Fibroblast of lung (primary cell): ENCODE results near the gene GRIN2A. TPM values are rescaled to one million over a fixed set of nuclear protein-coding genes. Genes with fewer than 3 reads are reported as not detected.
A peak's percentile ranks its signal among the peaks of the same experiment; 100 is the strongest.

Experiments
- DNase-seq, 2 donors: peaks; one replicate each; pipeline versions ENCODE4 v3.0.0 to v3.0.0-alpha.2; 2010; ENCODE audit warnings: low read depth in 2 of 2
- H2AFZ ChIP-seq: 2 replicates; pipeline ENCODE4 v1.5.1; 2012; ENCODE audit warnings: low read length, control low read depth, inconsistent platforms
- H3K27ac ChIP-seq: 2 replicates; pipeline ENCODE4 v1.5.1; 2011; ENCODE audit warnings: low read length, control low read depth; ENCODE audit not compliant: insufficient read depth
- H3K27me3 ChIP-seq: 2 replicates; pipeline ENCODE4 v1.5.1; 2011; ENCODE audit warnings: mild to moderate bottlenecking, low read length; ENCODE audit not compliant: control insufficient read depth, insufficient read depth
- H3K36me3 ChIP-seq: 2 replicates; pipeline ENCODE4 v1.5.1; 2011; ENCODE audit warnings: low read length; ENCODE audit not compliant: control insufficient read depth, insufficient read depth
- H3K4me1 ChIP-seq: 2 replicates; pipeline ENCODE4 v1.5.1; 2011; ENCODE audit warnings: low read length; ENCODE audit not compliant: control insufficient read depth, insufficient read depth; ENCODE audit errors: extremely low read depth
- H3K4me2 ChIP-seq: 2 replicates; pipeline ENCODE4 v1.5.1; 2011; ENCODE audit warnings: low read length, control low read depth; ENCODE audit not compliant: insufficient read depth; ENCODE audit errors: extremely low read depth
- H3K4me3 ChIP-seq, 4 experiments: fragments of 200-600 bp in 1 of 4; sonication (generic) in 1 of 4; replicated peaks in 1 of 4; 2 replicates each; pipeline ENCODE4 v1.5.1; 2011 to 2016; ENCODE audit warnings: low read length in 4 of 4, low read depth in 3 of 4, mild to moderate bottlenecking in 3 of 4, control low read depth in 2 of 4, inconsistent platforms in 1 of 4, mixed read lengths in 1 of 4; ENCODE audit not compliant: insufficient read depth in 1 of 4; ENCODE audit errors: control extremely low read depth in 1 of 4
- H3K79me2 ChIP-seq: 2 replicates; pipeline ENCODE4 v1.5.1; 2012; ENCODE audit warnings: mild to moderate bottlenecking, low read length, inconsistent platforms; ENCODE audit not compliant: control insufficient read depth, insufficient read depth
- H3K9ac ChIP-seq: 2 replicates; pipeline ENCODE4 v1.5.1; 2011; ENCODE audit warnings: mild to moderate bottlenecking, low read length, control low read depth; ENCODE audit not compliant: insufficient read depth
- H3K9me3 ChIP-seq: 2 replicates; pipeline ENCODE4 v1.5.1; 2012; ENCODE audit warnings: low read depth, low read length; ENCODE audit not compliant: control insufficient read depth, insufficient read depth
- H4K20me1 ChIP-seq: 2 replicates; pipeline ENCODE4 v1.5.1; 2011; ENCODE audit warnings: low read length; ENCODE audit not compliant: control insufficient read depth, insufficient read depth; ENCODE audit errors: extremely low read depth
- EZH2 ChIP-seq: IDR thresholded peaks from 2 replicates; pipeline ENCODE4 v1.5.1; 2012; ENCODE audit warnings: low read length, control low read depth, mild to moderate bottlenecking; ENCODE audit errors: missing control alignments
- polyA plus RNA-seq, 2 donors: library from polyadenylated mRNA; depleted of rRNA in 1 of 2; stranded (reverse) in 1 of 2; unstranded in 1 of 2; fragments of >200 nt; gene quantifications; 2 replicates each; pipeline ENCODE4 v1.2.1, GENCODE V29; 2011 to 2012; ENCODE audit warnings: missing spikeins in 1 of 2
- total RNA-seq: library from RNA; depleted of rRNA; stranded (reverse); fragments of >200 nt; gene quantifications from 2 replicates; pipeline ENCODE4 v1.2.1, GENCODE V29; 2014
- TF ChIP-seq, protein P1 (sequence below), 2 donors: IDR thresholded peaks in 1 of 2; conservative IDR thresholded peaks in 1 of 2; 1 replicate in 1 of 2; 2 replicates in 1 of 2; pipeline ENCODE4 v1.5.1; 2011 to 2012; ENCODE audit warnings: low read length in 2 of 2, control low read depth in 1 of 2, inconsistent platforms in 1 of 2, low read depth in 1 of 2, mild to moderate bottlenecking in 1 of 2

GRIN2A gene
- total and polyA plus RNA-seq, 2 donors (not counting 1 experiment from before 2014, with no cell fraction given): 0.15 to 0.33 TPM

DNA sequence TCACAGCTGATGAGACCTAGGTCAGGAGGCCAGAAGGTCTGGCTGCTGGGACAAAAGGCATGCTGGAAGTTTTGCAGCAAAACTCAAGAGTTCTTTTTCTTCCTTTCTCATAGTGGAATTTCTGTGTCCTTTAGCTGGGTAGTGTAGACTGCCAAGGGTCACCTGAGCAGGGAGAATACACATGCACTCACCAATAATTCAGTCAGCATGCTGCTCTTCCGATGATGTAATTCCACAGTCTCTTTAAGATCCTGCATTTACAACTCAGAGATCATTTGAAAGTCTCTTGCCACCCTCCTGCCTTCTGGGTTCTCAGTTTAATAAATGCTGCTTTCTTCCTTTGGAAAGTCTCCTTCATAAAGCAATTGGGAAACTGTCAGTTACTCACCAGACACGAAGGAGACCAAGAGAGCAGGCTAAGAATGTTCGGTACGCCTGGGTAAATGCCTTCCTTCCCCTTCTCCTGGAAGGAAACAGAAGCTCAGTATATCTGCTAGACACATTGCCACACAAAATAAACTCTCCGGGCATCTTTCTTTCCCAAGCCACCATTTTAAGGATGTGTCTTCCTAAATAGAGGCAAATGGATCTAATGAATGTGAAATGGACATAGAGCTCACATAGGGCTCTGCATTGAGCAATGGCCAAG, 473.1 kb downstream of the GRIN2A start:
- Histone ChIP-seq H3K79me2 (no peaks in the 10 kb centered on the region), H3K36me3 (no peaks in the 10 kb centered on the region), H3K27me3 (no peaks in the 10 kb centered on the region), H3K4me1 (no peaks in the 10 kb centered on the region), H2AFZ (no peak overlapping the region), H3K9me3 (no peaks in the 10 kb centered on the region), H4K20me1 (no peaks in the 10 kb centered on the region), H3K4me2 (no peak overlapping the region), H3K9ac (no peak overlapping the region), H3K27ac (no peak overlapping the region), H3K4me3 (no peak overlapping the region)
- TF ChIP-seq, protein P1, sequence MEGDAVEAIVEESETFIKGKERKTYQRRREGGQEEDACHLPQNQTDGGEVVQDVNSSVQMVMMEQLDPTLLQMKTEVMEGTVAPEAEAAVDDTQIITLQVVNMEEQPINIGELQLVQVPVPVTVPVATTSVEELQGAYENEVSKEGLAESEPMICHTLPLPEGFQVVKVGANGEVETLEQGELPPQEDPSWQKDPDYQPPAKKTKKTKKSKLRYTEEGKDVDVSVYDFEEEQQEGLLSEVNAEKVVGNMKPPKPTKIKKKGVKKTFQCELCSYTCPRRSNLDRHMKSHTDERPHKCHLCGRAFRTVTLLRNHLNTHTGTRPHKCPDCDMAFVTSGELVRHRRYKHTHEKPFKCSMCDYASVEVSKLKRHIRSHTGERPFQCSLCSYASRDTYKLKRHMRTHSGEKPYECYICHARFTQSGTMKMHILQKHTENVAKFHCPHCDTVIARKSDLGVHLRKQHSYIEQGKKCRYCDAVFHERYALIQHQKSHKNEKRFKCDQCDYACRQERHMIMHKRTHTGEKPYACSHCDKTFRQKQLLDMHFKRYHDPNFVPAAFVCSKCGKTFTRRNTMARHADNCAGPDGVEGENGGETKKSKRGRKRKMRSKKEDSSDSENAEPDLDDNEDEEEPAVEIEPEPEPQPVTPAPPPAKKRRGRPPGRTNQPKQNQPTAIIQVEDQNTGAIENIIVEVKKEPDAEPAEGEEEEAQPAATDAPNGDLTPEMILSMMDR (conservative IDR thresholded peaks at IDR 0.05 in 1 of 2, IDR thresholded peaks at IDR 0.05 in 1 of 2; ENCODE audit: low read depth in 1 of 2, low read length in 2 of 2): no peak
- no peak for TF ChIP-seq EZH2
- no peak for DNase-seq

DNA sequence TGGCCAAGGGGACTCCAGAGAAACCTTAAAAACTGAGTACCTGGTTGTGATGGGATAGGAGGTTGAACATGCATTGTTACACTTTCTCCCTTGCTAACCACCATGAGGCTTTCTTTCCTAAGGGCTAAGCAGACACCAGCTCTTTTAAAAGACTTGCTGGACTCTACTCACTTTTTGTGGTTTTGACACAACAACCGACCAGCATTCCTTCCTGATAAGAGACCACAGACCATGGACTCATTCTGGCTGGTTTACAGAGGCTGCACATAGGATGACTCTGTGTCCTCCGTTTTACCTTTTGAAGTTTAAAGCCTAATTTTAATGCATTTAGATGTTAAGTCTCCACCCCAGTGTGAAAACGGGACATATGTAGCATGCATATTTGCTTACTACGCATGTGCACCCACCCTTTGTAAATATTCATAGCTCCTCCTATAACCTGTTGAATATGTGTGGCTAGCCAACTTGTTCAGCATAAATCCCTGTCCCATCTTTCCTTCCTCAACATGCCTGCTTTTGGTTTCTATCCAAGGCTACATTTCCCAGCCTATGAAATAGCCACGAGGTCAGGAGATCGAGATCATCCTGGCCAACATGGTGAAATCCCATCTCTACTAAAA, 475.9 kb downstream of the GRIN2A start:
- Histone ChIP-seq H3K4me1 (no peaks in the 10 kb centered on the region), H3K27me3 (no peaks in the 10 kb centered on the region), H4K20me1 (no peaks in the 10 kb centered on the region), H3K9me3 (no peaks in the 10 kb centered on the region), H3K36me3 (no peaks in the 10 kb centered on the region), H2AFZ (no peak overlapping the region), H3K4me2 (no peak overlapping the region), H3K9ac (no peak overlapping the region), H3K4me3 (no peak overlapping the region), H3K27ac (no peak overlapping the region), H3K79me2 (no peaks in the 10 kb centered on the region)
- DNase-seq: peak in 1 of 2 donors; percentile 91
- TF ChIP-seq, protein P1 (conservative IDR thresholded peaks at IDR 0.05 in 1 of 2, IDR thresholded peaks at IDR 0.05 in 1 of 2; ENCODE audit: low read depth in 1 of 2, low read length in 2 of 2): no peak
- TF ChIP-seq EZH2: no peak

DNA sequence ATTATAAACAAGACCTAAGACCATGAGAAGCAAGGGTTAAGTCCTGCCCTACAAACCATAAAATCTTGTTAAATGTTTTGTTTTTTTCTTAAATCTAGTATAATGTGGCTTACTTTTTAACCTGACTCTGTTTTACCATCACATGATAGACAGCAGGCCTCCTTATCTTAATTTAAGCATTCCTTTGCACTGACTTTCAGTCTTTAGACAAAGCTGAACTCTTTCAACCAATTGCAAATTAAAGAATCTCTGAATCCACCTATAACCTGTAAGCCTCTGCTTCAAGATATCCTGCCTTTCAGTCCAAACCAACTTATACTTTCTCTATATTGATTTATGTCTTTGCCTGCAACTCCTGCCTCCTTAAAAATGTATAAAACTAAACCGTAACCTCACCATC, 478.5 kb downstream of the GRIN2A start:
- no peaks in the 10 kb centered on the region for H3K27me3 ChIP-seq
- no peak overlapping the region for H3K4me3 ChIP-seq
- no peaks in the 10 kb centered on the region for H3K4me1 ChIP-seq
- no peak for TF ChIP-seq EZH2
- TF ChIP-seq, protein P1 (conservative IDR thresholded peaks at IDR 0.05 in 1 of 2, IDR thresholded peaks at IDR 0.05 in 1 of 2; ENCODE audit: low read depth in 1 of 2, low read length in 2 of 2): no peak
- no peak overlapping the region for H3K4me2 ChIP-seq
- no peaks in the 10 kb centered on the region for H3K79me2 ChIP-seq
- no peaks in the 10 kb centered on the region for H3K36me3 ChIP-seq
- H2AFZ ChIP-seq: no peak overlapping the region
- H3K27ac ChIP-seq: no peak overlapping the region
- H3K9ac ChIP-seq: no peak overlapping the region
- no peaks in the 10 kb centered on the region for H3K9me3 ChIP-seq
- no peaks in the 10 kb centered on the region for H4K20me1 ChIP-seq
- DNase-seq: peak in 1 of 2 donors; percentile 49

Other genes with a start within 250 kb of the GRIN2A start
- gene ATF7IP2, start 203.6 kb upstream of the GRIN2A start, total RNA-seq: 1.2 and 2.6 TPM in 2 replicates
- gene ATF7IP2, start 203.6 kb upstream of the GRIN2A start, polyA plus RNA-seq: 0.89 and 3.6 TPM in 2 replicates